ENCODE measurements around the gene HTRA2.

The HTRA2 gene

DNA sequence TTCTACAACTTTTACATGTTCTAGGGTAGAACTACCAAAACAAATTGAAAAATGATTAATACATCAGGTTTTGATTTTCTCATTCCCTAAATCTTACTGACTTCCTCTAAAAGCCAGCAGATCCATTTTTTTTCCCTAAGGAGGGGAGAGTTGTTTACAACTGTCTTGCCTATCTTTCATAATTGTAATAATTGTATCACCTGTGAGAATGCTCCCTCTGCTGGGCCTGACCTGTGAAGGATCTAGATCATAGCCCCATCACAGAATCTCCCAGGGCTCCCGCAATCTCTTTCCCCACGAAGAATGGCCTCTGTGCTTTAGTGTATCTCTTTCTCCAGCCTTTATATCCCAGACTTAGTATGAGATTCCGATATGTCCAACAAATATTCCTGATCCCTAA lies 14.9 kb downstream of the HTRA2 start:
- Mint-ChIP-seq H3K4me1 (no peaks in the 10 kb centered on the region), H3K36me3 (ENCODE audit: insufficient read depth) (no peaks in the 10 kb centered on the region), H3K27me3 (peaks cover 45% of the 10 kb centered on the region), H3K27ac (ENCODE audit: low read depth) (no peak overlapping the region), H3K9me3 (no peaks in the 10 kb centered on the region), H3K4me3 (no peak overlapping the region)
- ATAC-seq (replicated peaks; ENCODE audit: extremely low read depth, poor library complexity, severe bottlenecking) (no peak), DNase-seq (ENCODE audit: low spot score in 2 of 2) (no peak)

DNA sequence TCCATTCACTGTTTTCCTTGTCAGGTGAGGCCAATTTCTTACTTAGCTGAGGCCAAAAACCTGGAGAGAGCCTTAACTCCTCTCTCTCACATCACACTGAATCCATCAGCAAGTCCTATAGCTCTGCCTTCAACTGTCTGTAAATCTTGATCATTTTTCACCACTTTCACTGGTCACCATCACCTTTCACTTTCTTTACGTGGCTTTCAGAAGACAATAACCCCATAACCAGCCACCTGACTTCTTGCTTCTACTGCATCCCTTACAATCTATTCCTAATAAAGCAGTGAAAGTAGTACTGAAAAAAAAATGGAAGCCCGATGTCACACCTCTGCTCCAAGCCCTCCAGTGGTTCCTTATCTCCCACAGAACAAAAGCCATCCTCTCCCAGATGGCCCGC lies 16.3 kb downstream of the HTRA2 start:
- H3K4me3 Mint-ChIP-seq, result no peak overlapping the region
- no peaks in the 10 kb centered on the region for H3K36me3 Mint-ChIP-seq (ENCODE audit: insufficient read depth)
- H3K27ac Mint-ChIP-seq (ENCODE audit: low read depth), result no peak overlapping the region
- peaks cover 55% of the 10 kb centered on the region for H3K27me3 Mint-ChIP-seq
- no peak for ATAC-seq (replicated peaks; ENCODE audit: extremely low read depth, poor library complexity, severe bottlenecking)
- DNase-seq (ENCODE audit: low spot score in 2 of 2), result no peak
- no peaks in the 10 kb centered on the region for H3K9me3 Mint-ChIP-seq
- no peaks in the 10 kb centered on the region for H3K4me1 Mint-ChIP-seq

DNA sequence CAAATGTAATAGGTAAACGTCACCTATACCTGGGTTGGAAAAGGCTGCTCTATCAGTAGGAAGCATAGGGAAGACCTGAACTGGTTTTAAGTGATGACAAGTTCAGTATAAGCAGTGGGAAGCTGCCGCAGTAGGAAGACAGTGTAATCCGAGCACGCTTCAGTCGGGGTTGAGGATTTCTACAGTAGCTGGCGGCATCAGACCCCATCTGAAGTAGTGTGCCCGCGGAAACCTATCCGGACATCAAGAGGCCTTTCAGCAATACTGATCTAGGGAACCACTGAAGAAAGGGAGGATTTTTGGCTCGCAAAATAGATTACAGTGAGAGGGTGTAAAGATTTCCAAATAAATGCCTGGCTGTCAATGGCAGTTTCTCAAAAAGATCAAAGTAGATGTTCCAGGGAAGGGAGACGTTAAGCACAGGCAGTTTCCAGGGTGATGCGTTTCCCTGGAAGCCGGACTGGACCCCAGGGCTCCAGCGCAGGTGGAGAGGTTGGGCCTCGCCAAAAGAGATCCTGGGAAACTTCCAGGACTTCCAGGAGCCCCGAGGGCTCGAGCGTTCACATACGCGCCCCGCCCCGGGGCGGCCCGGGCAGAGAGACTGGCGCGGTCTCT lies 18.7 kb downstream of the HTRA2 start:
- H3K27me3 Mint-ChIP-seq, result peaks cover 48% of the 10 kb centered on the region
- H3K4me3 Mint-ChIP-seq, result peak overlapping the region; percentile 40
- no peak overlapping the region for H3K27ac Mint-ChIP-seq (ENCODE audit: low read depth)
- H3K4me1 Mint-ChIP-seq, result peaks cover under 1% of the 10 kb centered on the region
- ATAC-seq (replicated peaks; ENCODE audit: extremely low read depth, poor library complexity, severe bottlenecking) (no peak), DNase-seq (ENCODE audit: low spot score in 2 of 2) (no peak)
- peaks cover 3% of the 10 kb centered on the region for H3K36me3 Mint-ChIP-seq (ENCODE audit: insufficient read depth)
- no peaks in the 10 kb centered on the region for H3K9me3 Mint-ChIP-seq

DNA sequence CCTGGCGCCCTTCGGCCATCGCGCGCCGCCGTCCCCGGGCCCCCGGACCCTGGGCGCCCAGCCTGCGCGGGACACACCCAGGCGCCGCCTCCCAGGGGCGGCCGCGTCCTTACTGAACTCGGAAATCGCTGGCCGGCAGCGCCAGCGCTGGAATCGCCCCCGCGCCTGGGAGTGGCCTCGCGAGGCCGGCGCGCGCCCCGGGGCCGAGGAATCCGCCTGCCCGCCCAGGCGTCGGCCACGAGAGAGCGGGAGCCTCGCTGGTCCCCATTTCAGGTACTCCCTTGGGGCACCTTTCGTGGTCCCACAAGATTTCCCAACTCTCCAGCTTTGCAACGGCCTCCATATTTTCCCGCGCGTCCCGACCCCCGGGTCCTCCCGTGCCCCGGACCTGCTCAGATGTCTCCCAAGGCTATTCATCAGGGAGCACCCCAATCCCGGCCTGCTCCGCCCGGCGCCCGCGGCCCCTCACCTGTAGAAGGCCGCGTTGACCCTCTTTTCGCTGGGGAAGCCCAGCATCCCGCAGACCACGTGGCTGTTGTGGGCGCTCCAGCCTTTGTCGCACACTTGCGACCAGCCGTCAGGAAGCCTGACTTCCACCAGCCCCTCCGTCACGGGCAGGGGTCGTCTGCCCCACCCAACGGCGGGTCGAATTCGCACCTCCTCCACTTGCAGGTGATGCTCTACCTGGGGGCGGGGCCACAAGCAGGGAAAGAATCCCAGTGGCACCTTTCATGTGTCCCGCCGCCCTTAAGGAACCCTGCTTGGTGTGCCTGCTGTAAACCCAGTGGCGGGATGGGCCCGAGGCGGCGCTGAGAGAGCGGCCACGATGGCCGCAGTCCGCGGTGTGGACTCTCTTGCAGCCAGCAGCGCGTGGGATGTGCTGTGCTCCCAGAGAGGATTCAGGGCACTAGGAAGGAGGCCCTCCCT lies 19.4 kb downstream of the HTRA2 start:
- peaks cover 5% of the 10 kb centered on the region for H3K4me1 Mint-ChIP-seq
- no peaks in the 10 kb centered on the region for H3K9me3 Mint-ChIP-seq
- H3K27me3 Mint-ChIP-seq, result peaks cover 47% of the 10 kb centered on the region
- peaks cover 9% of the 10 kb centered on the region for H3K36me3 Mint-ChIP-seq (ENCODE audit: insufficient read depth)
- no peak overlapping the region for H3K27ac Mint-ChIP-seq (ENCODE audit: low read depth)
- DNase-seq (ENCODE audit: low spot score in 2 of 2) (no peak), ATAC-seq (replicated peaks; ENCODE audit: extremely low read depth, poor library complexity, severe bottlenecking) (no peak)
- H3K4me3 Mint-ChIP-seq, result peak overlapping the region; percentile 21

DNA sequence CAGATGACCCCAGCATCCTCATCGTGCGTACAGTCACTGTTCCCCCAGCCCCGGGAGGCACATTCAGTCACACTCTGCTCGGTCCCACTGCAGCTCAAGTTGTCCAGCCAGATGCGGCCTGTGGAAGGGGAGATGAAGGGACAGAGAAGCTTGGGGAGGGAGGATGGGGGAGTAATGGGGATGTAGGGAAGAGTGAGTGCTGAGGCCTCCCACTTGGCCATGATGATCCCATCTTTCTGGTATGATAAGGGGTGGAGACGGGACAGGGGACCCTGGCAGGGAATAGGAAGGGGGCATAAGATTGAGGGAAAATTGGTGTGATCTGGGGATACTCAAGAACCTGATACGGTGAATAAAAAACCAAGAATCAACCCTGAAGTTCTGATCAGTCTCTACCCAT lies 20.5 kb downstream of the HTRA2 start:
- Mint-ChIP-seq H3K27ac (ENCODE audit: low read depth) (no peak overlapping the region), H3K9me3 (no peaks in the 10 kb centered on the region), H3K4me3 (no peak overlapping the region), H3K27me3 (peaks cover 47% of the 10 kb centered on the region), H3K4me1 (peaks cover 8% of the 10 kb centered on the region), H3K36me3 (ENCODE audit: insufficient read depth) (peaks cover 19% of the 10 kb centered on the region)
- no peak for DNase-seq (ENCODE audit: low spot score in 2 of 2)
- no peak for ATAC-seq (replicated peaks; ENCODE audit: extremely low read depth, poor library complexity, severe bottlenecking)

DNA sequence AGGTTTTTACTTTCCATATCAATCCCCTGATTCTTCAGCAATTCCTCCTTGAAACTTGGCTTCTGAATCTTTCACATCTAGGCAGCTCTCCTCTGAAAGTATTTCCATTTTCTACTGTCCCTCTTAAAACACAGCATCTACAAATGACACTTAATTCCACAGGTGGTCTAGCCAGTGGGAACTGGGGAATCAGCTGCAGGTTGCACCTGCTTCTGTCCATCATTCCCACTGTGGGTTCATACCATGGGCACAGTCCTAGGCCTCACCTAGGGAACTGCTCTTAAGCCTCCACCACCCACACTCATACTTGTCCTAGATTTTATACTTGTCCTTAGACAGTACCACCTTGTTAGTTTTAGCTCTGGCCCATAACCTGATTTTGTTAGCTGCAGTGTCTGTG lies 21.8 kb downstream of the HTRA2 start:
- Mint-ChIP-seq H3K4me3 (no peak overlapping the region), H3K27ac (ENCODE audit: low read depth) (no peak overlapping the region), H3K4me1 (peaks cover 12% of the 10 kb centered on the region), H3K36me3 (ENCODE audit: insufficient read depth) (peaks cover 27% of the 10 kb centered on the region), H3K9me3 (no peaks in the 10 kb centered on the region), H3K27me3 (peaks cover 47% of the 10 kb centered on the region)
- DNase-seq (ENCODE audit: low spot score in 2 of 2), result no peak
- ATAC-seq (replicated peaks; ENCODE audit: extremely low read depth, poor library complexity, severe bottlenecking), result no peak

DNA sequence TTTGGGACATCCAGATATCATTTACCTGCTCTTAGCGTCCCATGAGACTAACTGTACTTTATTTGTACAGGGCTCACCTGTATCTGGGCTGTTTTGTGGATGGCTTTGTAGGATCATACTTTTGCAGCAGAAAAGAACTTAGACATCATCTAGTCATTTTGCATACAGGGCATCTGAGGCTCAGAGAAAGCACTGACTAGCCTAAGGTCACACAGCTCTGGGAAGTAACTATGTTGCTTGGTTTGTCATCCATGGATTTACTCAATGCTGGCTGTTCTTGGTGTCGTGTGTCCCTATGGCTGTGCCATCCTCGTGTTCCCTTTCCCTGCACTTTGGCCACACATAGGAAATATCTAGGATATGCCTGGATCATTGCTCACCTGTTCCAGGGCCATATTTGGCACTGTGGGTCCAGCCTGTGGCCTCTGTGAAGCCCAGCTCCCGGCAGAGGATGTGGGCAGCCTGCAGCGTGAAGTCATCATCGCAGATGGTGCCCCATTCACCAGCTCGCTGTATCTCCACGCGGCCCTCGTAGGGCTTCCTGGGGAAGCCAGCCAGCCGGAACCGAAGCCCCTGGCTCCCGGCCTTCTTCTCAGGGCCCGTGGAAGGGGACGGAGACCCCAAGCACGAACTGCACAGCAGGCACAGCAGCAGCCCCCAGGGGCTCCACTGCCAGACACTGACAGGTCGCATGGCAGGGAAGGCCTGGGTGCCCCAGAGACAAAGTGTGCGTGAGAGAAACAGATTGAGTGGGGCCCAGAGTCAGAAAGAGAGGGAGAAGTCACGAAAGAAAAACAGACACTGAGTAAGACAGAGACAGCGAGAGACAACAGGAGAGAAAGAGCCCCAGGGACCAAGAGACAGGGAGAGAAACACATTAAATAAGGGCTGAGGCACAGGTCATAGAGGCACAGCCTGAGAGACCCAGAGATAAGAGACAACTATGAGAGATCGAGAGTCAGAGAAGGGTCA lies 22.5 kb downstream of the HTRA2 start:
- Mint-ChIP-seq H3K27me3 (peaks cover 42% of the 10 kb centered on the region), H3K9me3 (no peaks in the 10 kb centered on the region), H3K4me3 (peak overlapping the region; percentile 16), H3K36me3 (ENCODE audit: insufficient read depth) (peaks cover 27% of the 10 kb centered on the region), H3K27ac (ENCODE audit: low read depth) (peak overlapping the region; percentile 22), H3K4me1 (peaks cover 12% of the 10 kb centered on the region)
- DNase-seq (ENCODE audit: low spot score in 2 of 2) (no peak), ATAC-seq (replicated peaks; ENCODE audit: extremely low read depth, poor library complexity, severe bottlenecking) (no peak)

DNA sequence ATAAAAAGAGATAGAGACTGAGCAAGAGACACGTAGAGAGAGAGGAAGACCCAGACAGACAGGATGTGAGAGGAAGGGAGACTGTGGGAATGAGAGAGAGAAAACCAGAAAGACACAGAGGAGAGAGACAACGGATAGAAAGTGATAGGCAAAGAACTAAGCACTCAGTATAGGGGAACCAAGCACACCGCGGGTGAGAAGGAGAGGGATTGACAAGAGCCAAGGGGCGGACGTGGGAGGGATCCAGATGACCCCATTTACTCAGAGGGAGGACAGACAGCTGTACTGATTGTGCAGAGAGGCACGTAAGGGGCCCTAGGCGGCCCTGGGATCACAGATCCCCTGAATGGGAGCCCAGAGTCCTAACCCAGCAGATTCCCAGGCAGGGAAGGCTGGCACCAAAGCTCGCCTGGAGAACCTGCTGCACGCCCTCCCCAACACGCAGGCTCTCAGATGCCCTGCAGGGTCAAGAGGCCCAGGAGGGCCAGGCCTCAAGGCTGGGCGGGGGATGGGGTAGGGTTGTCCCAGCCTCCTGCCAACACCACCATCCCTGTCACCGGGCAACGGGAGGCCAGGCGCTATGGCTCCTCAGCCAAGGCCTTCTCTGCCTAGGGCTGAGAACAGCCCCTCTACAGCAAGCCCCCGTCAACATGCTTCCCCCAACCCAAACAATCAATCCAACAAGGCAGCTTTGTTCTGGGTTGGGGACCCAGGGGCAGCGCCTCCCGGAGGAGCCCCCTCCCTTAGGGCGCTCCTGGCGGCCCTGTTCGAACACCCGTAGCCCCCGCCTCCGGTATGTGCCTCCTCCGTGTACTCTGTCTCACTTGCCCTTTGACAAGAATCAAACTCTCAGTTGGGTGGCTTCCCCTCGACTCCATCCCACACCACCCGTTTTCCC lies 23.4 kb downstream of the HTRA2 start:
- DNase-seq (ENCODE audit: low spot score in 2 of 2), result no peak
- H3K4me1 Mint-ChIP-seq, result peaks cover 12% of the 10 kb centered on the region
- ATAC-seq (replicated peaks; ENCODE audit: extremely low read depth, poor library complexity, severe bottlenecking), result no peak
- H3K4me3 Mint-ChIP-seq, result peak overlapping the region; percentile 88
- H3K36me3 Mint-ChIP-seq (ENCODE audit: insufficient read depth), result peaks cover 27% of the 10 kb centered on the region
- H3K27me3 Mint-ChIP-seq, result peaks cover 32% of the 10 kb centered on the region
- peak overlapping the region; percentile 88 for H3K27ac Mint-ChIP-seq (ENCODE audit: low read depth)
- no peaks in the 10 kb centered on the region for H3K9me3 Mint-ChIP-seq

DNA sequence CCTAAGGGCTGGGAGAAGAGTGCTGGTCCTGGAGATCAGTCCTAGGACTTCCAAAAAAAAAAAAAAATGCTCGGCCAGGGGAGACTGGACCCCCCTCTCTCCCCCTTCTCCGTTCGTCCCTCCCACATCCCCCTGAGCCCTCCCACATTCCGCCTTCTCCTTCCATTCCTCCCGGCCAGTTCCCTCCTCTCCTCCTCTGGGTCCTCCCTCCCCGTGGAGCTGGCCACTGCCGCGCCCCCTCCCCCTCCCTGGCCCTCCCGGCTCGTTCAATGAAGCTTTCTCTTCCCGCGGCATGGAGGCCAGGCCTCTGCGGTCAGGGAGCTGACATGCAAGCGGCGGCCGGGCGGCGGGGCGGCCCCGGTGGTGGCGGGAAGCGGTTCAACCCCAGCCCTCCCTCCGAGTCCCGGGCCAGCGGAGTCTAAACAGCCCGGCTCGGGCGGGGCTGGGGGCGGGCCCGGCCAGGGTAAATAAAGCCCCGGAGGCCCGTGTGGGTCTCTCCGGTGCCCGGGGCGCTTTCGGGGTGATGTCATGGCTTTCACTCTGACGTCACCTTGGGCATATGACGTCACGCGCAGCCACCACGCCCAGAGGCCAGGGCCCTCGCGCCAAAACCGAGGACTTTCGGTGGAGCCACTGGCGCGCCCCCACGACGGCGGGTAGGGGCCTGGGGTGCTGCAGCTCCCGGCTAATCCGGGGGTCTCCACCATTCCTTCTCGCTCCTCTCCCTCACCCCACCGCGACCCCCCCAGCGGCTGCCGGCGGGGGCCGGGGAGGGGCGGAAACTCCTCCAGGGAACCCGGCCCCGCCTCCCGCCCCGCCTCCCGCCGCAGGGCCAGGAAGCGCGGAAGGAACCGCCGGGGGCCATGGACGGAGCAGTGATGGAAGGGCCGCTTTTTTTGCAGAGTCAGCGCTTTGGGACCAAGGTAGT lies 24.4 kb downstream of the HTRA2 start, which contains the start of the genes DOK1 and LOXL3:
Gene DOK1, plus strand, starts transcription at position 829 of the 928 bp plus-strand sequence. Its CDS starts 35 bp downstream, at position 864.
Gene LOXL3, minus strand, starts transcription at position 51 of the 928 bp plus-strand sequence. CDS start 1,308 bp downstream, outside the sequence.
- peaks cover 27% of the 10 kb centered on the region for H3K27me3 Mint-ChIP-seq
- H3K4me3 Mint-ChIP-seq, result peak within 1 kb of the TSS; percentile 88
- DNase-seq (ENCODE audit: low spot score in 2 of 2), result peak; percentile 75
- peak within 1 kb of the TSS; percentile 88 for H3K27ac Mint-ChIP-seq (ENCODE audit: low read depth)
- H3K4me1 Mint-ChIP-seq, result peaks cover 12% of the 10 kb centered on the region
- peak; percentile 83 for ATAC-seq (replicated peaks; ENCODE audit: extremely low read depth, poor library complexity, severe bottlenecking)
- no peaks in the 10 kb centered on the region for H3K9me3 Mint-ChIP-seq
- H3K36me3 Mint-ChIP-seq (ENCODE audit: insufficient read depth), result peaks cover 27% of the 10 kb centered on the region

DNA sequence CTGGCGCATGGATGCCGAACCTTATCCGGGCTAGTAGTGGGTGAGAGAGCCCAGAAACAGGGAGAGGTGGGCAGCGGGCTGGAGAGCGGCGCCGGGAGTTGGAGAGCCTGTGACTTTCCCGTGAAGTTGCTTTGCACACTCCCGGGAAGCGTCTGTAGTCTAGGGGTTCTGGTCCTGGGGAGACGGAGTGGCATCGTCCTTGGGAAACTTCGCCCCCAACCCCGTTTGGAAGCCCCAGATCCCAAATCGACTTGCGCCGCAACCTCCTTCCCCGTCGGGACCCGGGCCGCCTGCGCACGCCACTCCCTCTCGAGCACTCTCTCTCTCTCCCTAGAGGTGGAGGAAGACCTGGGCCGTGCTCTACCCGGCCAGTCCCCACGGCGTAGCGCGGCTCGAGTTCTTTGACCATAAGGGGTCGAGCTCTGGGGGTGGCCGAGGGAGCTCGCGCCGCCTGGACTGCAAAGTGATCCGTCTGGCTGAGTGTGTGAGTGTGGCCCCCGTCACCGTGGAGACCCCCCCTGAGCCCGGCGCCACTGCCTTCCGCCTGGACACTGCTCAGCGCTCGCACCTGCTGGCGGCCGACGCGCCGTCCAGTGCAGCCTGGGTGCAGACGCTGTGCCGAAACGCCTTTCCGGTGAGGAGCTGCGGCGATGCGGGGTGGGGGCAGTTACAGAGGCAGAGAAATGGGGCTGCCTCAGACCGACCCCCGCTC lies 25.2 kb downstream of the HTRA2 start:
- Mint-ChIP-seq H3K4me1 (peaks cover 12% of the 10 kb centered on the region), H3K36me3 (ENCODE audit: insufficient read depth) (peaks cover 27% of the 10 kb centered on the region), H3K27ac (ENCODE audit: low read depth) (peak overlapping the region; percentile 88), H3K9me3 (no peaks in the 10 kb centered on the region), H3K4me3 (peak overlapping the region; percentile 88), H3K27me3 (peaks cover 21% of the 10 kb centered on the region)
- ATAC-seq (replicated peaks; ENCODE audit: extremely low read depth, poor library complexity, severe bottlenecking) (peak; percentile 47), DNase-seq (ENCODE audit: low spot score in 2 of 2) (peak in 1 of 2 donors; percentile 34)

All from central memory CD8-positive, alpha-beta T cell (primary cell).